GM18511 (cell line): ENCODE results near the gene ZNF98.

ENCODE experiments used
- ATAC-seq: cut with Tn5 transposase; IDR thresholded peaks from one replicate; pipeline ENCODE4 v1.9.1; 2021; ENCODE audit warnings: mild to moderate bottlenecking, moderate library complexity; ENCODE audit not compliant: unreplicated experiment

ZNF98 gene

DNA sequence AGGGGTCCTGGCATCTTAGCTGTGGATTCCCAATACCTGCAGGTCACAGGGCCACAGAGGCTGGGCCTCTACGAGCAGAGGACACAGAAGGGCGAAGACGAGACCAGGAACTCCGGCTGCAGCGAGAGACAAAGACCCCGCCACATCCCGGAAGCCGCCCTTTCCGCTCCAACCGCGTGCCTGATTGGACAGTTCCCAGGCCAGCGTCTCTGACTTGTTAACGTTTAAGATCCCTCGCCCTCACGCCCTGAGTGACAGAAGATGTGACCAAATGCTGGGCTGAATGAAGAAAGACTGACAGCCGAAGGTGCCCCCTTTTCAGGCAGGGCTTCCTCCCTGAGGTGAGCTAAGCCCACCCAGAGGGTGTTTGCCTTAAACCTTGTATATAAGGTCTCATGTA lies at the start of gene ZNF98:
Gene ZNF98, minus strand, starts transcription at position 136 of the 400 bp plus-strand sequence. Its CDS starts 122 bp downstream, at position 14.
- ATAC-seq: no peak

DNA sequence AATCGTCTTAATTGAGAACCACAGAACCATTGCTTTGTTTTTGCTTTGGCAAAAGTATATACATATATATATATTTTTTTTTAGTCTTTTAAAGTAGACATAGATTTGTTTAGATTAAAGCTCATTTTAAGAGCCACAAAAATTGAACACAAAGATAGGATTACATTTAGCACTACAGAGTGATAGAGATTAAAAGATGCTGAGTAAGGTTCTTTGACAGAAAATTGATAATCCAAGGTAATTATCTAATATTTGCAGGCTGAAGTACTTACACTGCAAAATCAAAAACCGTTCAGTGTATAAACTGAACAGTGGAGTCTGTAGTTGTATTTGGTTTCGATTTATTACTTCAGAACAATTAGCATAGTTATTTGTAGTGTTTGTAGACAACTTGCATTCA lies 24.5 kb upstream of the ZNF98 start:
- ATAC-seq: no peak

DNA sequence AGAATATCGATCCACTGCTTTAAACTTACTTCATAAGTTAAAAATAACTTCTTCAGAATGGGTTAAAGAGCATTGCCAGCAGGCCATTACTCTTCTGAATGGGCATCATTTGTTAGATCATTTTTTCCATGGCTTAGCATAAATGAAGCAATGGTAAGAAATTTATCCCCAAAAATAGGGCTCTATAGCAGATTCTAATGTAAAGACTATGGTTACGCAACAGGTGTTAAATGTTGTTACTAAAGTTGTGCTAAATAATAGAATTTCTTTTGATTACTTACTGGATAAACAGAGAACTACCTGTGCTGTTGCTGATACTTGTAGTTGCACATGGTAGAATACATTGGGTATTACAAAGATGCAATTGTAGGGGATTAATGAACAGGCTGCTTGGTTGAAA lies 15.9 kb upstream of the ZNF98 start:
- ATAC-seq: no peak

- no peak for ATAC-seq
These were observed 6.1 kb upstream of the ZNF98 start for GRCh38 chr19:22427960-22428913.

DNA sequence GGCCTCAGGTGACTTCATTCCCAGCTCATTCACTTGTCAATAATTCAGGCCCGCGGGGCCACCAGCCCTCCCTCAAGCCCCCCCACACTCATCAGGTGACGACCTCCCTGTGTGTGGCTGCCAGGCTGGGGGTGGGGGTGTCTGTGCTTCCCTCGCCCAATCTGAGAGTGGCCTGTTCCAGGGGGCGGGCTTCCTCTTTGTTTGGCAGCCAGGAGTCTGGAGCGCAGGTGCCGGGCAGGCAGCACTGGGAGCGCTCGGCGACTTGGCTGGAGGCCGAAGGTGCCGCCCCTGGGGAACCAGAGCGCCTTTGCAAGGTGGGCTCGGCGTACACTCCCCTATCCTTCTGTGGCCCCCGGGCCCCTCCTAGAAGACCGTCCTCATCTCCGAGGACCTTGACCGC lies 5.4 kb upstream of the ZNF98 start:
- ATAC-seq: no peak

- no peak for ATAC-seq
These were observed 4.8 kb upstream of the ZNF98 start for GRCh38 chr19:22426901-22427300.

- no peak for ATAC-seq
These were observed 349 bp downstream of the ZNF98 start for GRCh38 chr19:22421797-22422196.

DNA sequence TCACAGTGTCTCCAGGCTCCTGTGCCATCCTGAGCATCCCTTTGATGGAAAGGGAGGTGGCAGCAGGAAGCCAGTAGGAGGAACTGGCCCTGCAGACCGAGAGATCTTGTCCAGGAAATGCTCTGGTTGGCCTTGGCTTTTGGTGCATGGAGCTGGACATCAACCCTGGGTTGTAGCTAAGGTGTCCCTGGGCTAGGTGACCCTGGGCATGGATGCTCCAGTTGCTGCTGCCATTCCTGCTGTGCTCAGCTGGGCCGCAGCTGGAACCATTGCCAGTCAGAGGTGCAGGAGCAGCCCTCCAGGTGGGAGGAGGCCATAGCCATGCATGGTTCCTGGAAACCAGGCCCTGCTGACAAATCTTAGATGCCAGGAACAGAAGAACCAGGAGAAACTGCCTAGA lies 67.5 kb downstream of the ZNF98 start:
- no peak for ATAC-seq
